HCT116 (cell line): Measurements from ENCODE around the gene RBCK1.
"Not testable (repeated sequence)": the region's sequence is repeated elsewhere in the genome, so short reads cannot be mapped to it uniquely, and the experiment has no call there.

Source experiments
- CEBPB ChIP-seq: IDR thresholded peaks from 2 replicates; pipeline ENCODE4 v1.6.1; 2012; ENCODE audit warnings: low read depth
- EGR1 ChIP-seq: IDR thresholded peaks from 2 replicates; pipeline ENCODE4 v1.6.1; 2012; ENCODE audit warnings: low read depth
- EZH2 ChIP-seq: fragments of 200-600 bp; sonication (generic); IDR thresholded peaks from 2 replicates; pipeline ENCODE4 v1.6.1; 2017; ENCODE audit warnings: antibody characterized with exemption, mixed run types
- EZH2phosphoT487 ChIP-seq: fragments of 200-600 bp; IDR thresholded peaks from 2 replicates; pipeline ENCODE4 v1.6.1; 2018; ENCODE audit warnings: antibody characterized with exemption, borderline replicate concordance
- POLR2A ChIP-seq: IDR thresholded peaks from 2 replicates; pipeline ENCODE4 v1.7.0; 2011; ENCODE audit warnings: borderline replicate concordance; ENCODE audit not compliant: insufficient read depth, insufficient read length; ENCODE audit errors: extremely low read depth
- POLR2AphosphoS5 ChIP-seq: IDR thresholded peaks from 2 replicates; pipeline ENCODE4 v1.6.1; 2011; ENCODE audit warnings: mild to moderate bottlenecking, low read depth, low read length, moderate library complexity
- RAD21 ChIP-seq: IDR thresholded peaks from 2 replicates; pipeline ENCODE4 v1.6.1; 2012; ENCODE audit warnings: low read depth, mild to moderate bottlenecking
- SIN3A ChIP-seq: IDR thresholded peaks from 2 replicates; pipeline ENCODE4 v1.6.1; 2012; ENCODE audit warnings: low read depth
- SRF ChIP-seq: IDR thresholded peaks from 2 replicates; pipeline ENCODE4 v1.6.1; 2012; ENCODE audit warnings: low read depth
- YY1 ChIP-seq: IDR thresholded peaks from 2 replicates; pipeline ENCODE4 v1.6.1; 2011; ENCODE audit warnings: low read length, low read depth, moderate library complexity, mild to moderate bottlenecking; ENCODE audit not compliant: insufficient replicate concordance; ENCODE audit errors: extremely low read depth
- TF ChIP-seq, protein P1 (sequence below), 3 experiments: fragments of 200-600 bp in 1 of 3; sonication (generic) in 1 of 3; IDR thresholded peaks in 2 of 3; conservative IDR thresholded peaks in 1 of 3; 2 replicates each; pipeline ENCODE4 v1.5.1; 2012 to 2017; ENCODE audit warnings: low read depth in 2 of 3, low read length in 2 of 3, antibody characterized with exemption in 1 of 3, borderline replicate concordance in 1 of 3, control low read depth in 1 of 3, mild to moderate bottlenecking in 1 of 3, mixed read lengths in 1 of 3, mixed run types in 1 of 3, moderate library complexity in 1 of 3; ENCODE audit not compliant: insufficient read depth in 1 of 3
- TF ChIP-seq, protein P2 (sequence below): IDR thresholded peaks from 2 replicates; pipeline ENCODE4 v1.6.1; 2012; ENCODE audit warnings: low read depth
- TF ChIP-seq, protein P3 (sequence below): IDR thresholded peaks from 2 replicates; pipeline ENCODE4 v1.6.1; 2012
- TF ChIP-seq, protein P4 (sequence below): IDR thresholded peaks from 2 replicates; pipeline ENCODE4 v1.6.1; 2012

DNA sequence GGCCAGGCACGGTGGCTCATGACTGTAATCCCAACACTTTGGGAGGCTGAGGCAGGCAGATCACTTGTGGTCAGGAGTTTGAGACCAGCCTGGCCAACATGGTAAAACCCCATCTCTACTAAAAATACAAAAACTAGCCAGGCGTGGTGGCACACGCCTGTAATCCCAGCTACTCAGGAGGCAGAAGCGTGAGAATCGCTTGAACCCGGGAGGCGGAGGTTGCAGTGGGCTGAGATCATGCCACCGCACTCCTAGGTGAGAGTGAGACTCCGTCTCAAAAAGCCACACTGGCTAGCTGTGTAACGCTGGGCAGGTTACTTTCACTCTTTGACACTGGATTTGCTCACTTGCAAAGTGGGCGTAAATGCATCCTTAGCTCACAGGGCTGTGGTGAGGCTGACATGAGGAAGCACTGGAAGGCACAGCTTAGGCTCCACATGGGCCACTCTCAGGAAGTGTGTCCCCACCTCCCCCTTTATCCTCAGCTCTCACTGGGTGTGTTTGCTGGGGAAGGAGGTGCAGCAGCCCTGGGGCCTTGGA lies 35.5 kb upstream of the RBCK1 start:
- TF ChIP-seq POLR2A, SIN3A, RAD21, EZH2, POLR2AphosphoS5, EGR1, EZH2phosphoT487, YY1, CEBPB, SRF: not testable (repeated sequence)
- TF ChIP-seq, protein P1, sequence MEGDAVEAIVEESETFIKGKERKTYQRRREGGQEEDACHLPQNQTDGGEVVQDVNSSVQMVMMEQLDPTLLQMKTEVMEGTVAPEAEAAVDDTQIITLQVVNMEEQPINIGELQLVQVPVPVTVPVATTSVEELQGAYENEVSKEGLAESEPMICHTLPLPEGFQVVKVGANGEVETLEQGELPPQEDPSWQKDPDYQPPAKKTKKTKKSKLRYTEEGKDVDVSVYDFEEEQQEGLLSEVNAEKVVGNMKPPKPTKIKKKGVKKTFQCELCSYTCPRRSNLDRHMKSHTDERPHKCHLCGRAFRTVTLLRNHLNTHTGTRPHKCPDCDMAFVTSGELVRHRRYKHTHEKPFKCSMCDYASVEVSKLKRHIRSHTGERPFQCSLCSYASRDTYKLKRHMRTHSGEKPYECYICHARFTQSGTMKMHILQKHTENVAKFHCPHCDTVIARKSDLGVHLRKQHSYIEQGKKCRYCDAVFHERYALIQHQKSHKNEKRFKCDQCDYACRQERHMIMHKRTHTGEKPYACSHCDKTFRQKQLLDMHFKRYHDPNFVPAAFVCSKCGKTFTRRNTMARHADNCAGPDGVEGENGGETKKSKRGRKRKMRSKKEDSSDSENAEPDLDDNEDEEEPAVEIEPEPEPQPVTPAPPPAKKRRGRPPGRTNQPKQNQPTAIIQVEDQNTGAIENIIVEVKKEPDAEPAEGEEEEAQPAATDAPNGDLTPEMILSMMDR (IDR thresholded peaks at IDR 0.05 in 2 of 3, conservative IDR thresholded peaks at IDR 0.05 in 1 of 3; ENCODE audit: borderline replicate concordance in 1 of 3, insufficient read depth in 1 of 3, low read depth in 2 of 3, low read length in 2 of 3), result not testable (repeated sequence)
- TF ChIP-seq, protein P2, sequence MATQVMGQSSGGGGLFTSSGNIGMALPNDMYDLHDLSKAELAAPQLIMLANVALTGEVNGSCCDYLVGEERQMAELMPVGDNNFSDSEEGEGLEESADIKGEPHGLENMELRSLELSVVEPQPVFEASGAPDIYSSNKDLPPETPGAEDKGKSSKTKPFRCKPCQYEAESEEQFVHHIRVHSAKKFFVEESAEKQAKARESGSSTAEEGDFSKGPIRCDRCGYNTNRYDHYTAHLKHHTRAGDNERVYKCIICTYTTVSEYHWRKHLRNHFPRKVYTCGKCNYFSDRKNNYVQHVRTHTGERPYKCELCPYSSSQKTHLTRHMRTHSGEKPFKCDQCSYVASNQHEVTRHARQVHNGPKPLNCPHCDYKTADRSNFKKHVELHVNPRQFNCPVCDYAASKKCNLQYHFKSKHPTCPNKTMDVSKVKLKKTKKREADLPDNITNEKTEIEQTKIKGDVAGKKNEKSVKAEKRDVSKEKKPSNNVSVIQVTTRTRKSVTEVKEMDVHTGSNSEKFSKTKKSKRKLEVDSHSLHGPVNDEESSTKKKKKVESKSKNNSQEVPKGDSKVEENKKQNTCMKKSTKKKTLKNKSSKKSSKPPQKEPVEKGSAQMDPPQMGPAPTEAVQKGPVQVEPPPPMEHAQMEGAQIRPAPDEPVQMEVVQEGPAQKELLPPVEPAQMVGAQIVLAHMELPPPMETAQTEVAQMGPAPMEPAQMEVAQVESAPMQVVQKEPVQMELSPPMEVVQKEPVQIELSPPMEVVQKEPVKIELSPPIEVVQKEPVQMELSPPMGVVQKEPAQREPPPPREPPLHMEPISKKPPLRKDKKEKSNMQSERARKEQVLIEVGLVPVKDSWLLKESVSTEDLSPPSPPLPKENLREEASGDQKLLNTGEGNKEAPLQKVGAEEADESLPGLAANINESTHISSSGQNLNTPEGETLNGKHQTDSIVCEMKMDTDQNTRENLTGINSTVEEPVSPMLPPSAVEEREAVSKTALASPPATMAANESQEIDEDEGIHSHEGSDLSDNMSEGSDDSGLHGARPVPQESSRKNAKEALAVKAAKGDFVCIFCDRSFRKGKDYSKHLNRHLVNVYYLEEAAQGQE, result not testable (repeated sequence)
- TF ChIP-seq, protein P3, sequence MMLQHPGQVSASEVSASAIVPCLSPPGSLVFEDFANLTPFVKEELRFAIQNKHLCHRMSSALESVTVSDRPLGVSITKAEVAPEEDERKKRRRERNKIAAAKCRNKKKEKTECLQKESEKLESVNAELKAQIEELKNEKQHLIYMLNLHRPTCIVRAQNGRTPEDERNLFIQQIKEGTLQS, result not testable (repeated sequence)
- TF ChIP-seq, protein P4, sequence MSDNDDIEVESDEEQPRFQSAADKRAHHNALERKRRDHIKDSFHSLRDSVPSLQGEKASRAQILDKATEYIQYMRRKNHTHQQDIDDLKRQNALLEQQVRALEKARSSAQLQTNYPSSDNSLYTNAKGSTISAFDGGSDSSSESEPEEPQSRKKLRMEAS, result not testable (repeated sequence)
